H9 (cell line): ENCODE results near the gene EFEMP1. TPM values are rescaled to one million over a fixed set of nuclear protein-coding genes. Genes with fewer than 3 reads are reported as not detected.

ENCODE experiments used
- DNase-seq: peaks from one replicate; pipeline ENCODE4 v3.0.0-alpha.2; 2017
- H2AFZ ChIP-seq: one replicate; pipeline ENCODE4 v1.6.1; 2013; ENCODE audit warnings: mild to moderate bottlenecking, low read length, control low read depth, moderate library complexity
- H2AK5ac ChIP-seq: 2 replicates; pipeline ENCODE4 v1.6.1; 2013; ENCODE audit warnings: low read length, control low read depth, mixed read lengths; ENCODE audit not compliant: insufficient read length
- H2BK120ac ChIP-seq: one replicate; pipeline ENCODE4 v1.6.1; 2013; ENCODE audit warnings: low read depth, mild to moderate bottlenecking, low read length, control low read depth, inconsistent platforms; ENCODE audit not compliant: poor library complexity, severe bottlenecking
- H2BK12ac ChIP-seq: 2 replicates; pipeline ENCODE4 v1.6.1; 2013; ENCODE audit warnings: low read length, control low read depth, mixed read lengths, low read depth; ENCODE audit not compliant: insufficient read length
- H2BK15ac ChIP-seq: 2 replicates; pipeline ENCODE4 v1.6.1; 2013; ENCODE audit warnings: low read depth, low read length, control low read depth
- H2BK20ac ChIP-seq: one replicate; pipeline ENCODE4 v1.6.1; 2013; ENCODE audit warnings: low read depth, mild to moderate bottlenecking, low read length, control low read depth, inconsistent platforms; ENCODE audit not compliant: poor library complexity, severe bottlenecking
- H2BK5ac ChIP-seq: 2 replicates; pipeline ENCODE4 v1.6.1; 2013; ENCODE audit warnings: low read length, control low read depth, mixed read lengths; ENCODE audit not compliant: insufficient read length
- H3K14ac ChIP-seq: 2 replicates; pipeline ENCODE4 v1.6.1; 2013; ENCODE audit warnings: low read length, control low read depth; ENCODE audit not compliant: insufficient read depth
- H3K18ac ChIP-seq: 2 replicates; pipeline ENCODE4 v1.6.1; 2013; ENCODE audit warnings: low read depth, mild to moderate bottlenecking, mixed read lengths, low read length, control low read depth; ENCODE audit not compliant: insufficient read length
- H3K23ac ChIP-seq: 2 replicates; pipeline ENCODE4 v1.6.1; 2013; ENCODE audit warnings: low read length, control low read depth, mixed read lengths, low read depth; ENCODE audit not compliant: insufficient read length
- H3K23me2 ChIP-seq: 2 replicates; pipeline ENCODE4 v1.6.1; 2013; ENCODE audit warnings: low read depth, mild to moderate bottlenecking, mixed read lengths, low read length, control low read depth; ENCODE audit not compliant: insufficient read length, poor library complexity, severe bottlenecking
- H3K27ac ChIP-seq: 2 replicates; pipeline ENCODE4 v1.5.1; 2013; ENCODE audit warnings: low read length, control low read depth, mixed read lengths, low read depth; ENCODE audit not compliant: insufficient read length
- H3K27me3 ChIP-seq: 2 replicates; pipeline ENCODE4 v1.6.1; 2013; ENCODE audit warnings: low read length, control low read depth, inconsistent platforms; ENCODE audit not compliant: insufficient read depth
- H3K4ac ChIP-seq: 2 replicates; pipeline ENCODE4 v1.6.1; 2013; ENCODE audit warnings: low read depth, mild to moderate bottlenecking, control low read depth, inconsistent platforms, low read length, moderate library complexity
- H3K4me1 ChIP-seq: 2 replicates; pipeline ENCODE4 v1.6.1; 2013; ENCODE audit warnings: low read length, control low read depth, inconsistent platforms; ENCODE audit not compliant: insufficient read depth
- H3K4me2 ChIP-seq: 2 replicates; pipeline ENCODE4 v1.6.1; 2013; ENCODE audit warnings: low read length, control low read depth, mixed read lengths; ENCODE audit not compliant: insufficient read length, insufficient read depth
- H3K56ac ChIP-seq: 2 replicates; pipeline ENCODE4 v1.6.1; 2013; ENCODE audit warnings: low read depth, mild to moderate bottlenecking, mixed read lengths, low read length, control low read depth; ENCODE audit not compliant: insufficient read length
- H3K79me1 ChIP-seq: 2 replicates; pipeline ENCODE4 v1.6.1; 2013; ENCODE audit warnings: low read depth, mild to moderate bottlenecking, moderate library complexity, low read length, control low read depth, inconsistent platforms; ENCODE audit not compliant: insufficient read depth, poor library complexity, severe bottlenecking
- H3K79me2 ChIP-seq: 2 replicates; pipeline ENCODE4 v1.6.1; 2013; ENCODE audit warnings: low read length, control low read depth, inconsistent platforms; ENCODE audit not compliant: insufficient read depth
- H3K9ac ChIP-seq: 2 replicates; pipeline ENCODE4 v1.6.1; 2013; ENCODE audit warnings: low read length, control low read depth, mixed read lengths; ENCODE audit not compliant: insufficient read length; ENCODE audit errors: extremely low read depth
- H3K9me3 ChIP-seq: one replicate; pipeline ENCODE4 v1.6.1; 2013; ENCODE audit warnings: low read depth, low read length, inconsistent platforms; ENCODE audit not compliant: control insufficient read depth
- H3T11ph ChIP-seq: one replicate; pipeline ENCODE4 v1.6.1; 2013; ENCODE audit warnings: mild to moderate bottlenecking, low read length, control low read depth, inconsistent platforms
- H4K20me1 ChIP-seq: one replicate; pipeline ENCODE4 v1.6.1; 2013; ENCODE audit not compliant: control insufficient read depth, insufficient read length, insufficient read depth
- H4K5ac ChIP-seq: 2 replicates; pipeline ENCODE4 v1.6.1; 2013; ENCODE audit warnings: low read depth, mild to moderate bottlenecking, mixed read lengths, low read length, control low read depth; ENCODE audit not compliant: insufficient read length
- H4K8ac ChIP-seq: replicated peaks from 2 replicates; pipeline ENCODE4 v1.6.1; 2013; ENCODE audit warnings: low read length, control low read depth, mixed read lengths, low read depth; ENCODE audit not compliant: insufficient read length
- H4K91ac ChIP-seq: 2 replicates; pipeline ENCODE4 v1.6.1; 2013; ENCODE audit warnings: low read depth, mild to moderate bottlenecking, moderate library complexity, mixed read lengths, low read length, control low read depth; ENCODE audit not compliant: insufficient read length
- H3K27ac Mint-ChIP-seq, 3 experiments: 2 replicates in 2 of 3; 3 replicates in 1 of 3; pipeline ENCODE4 v1.8.0; 2020 to 2021; ENCODE audit warnings: mixed read lengths in 3 of 3, mild to moderate bottlenecking in 1 of 3, moderate library complexity in 1 of 3
- H3K27me3 Mint-ChIP-seq: 2 replicates; pipeline ENCODE4 v1.8.0; 2021; ENCODE audit warnings: low read depth, mild to moderate bottlenecking, moderate library complexity, mixed read lengths
- H3K36me3 Mint-ChIP-seq, 3 experiments: 2 replicates in 2 of 3; 3 replicates in 1 of 3; pipeline ENCODE4 v1.8.0; 2020 to 2021; ENCODE audit warnings: low read depth in 3 of 3, mixed read lengths in 3 of 3; ENCODE audit not compliant: insufficient read depth in 1 of 3
- H3K4me1 Mint-ChIP-seq, 2 experiments: 2 replicates each; pipeline ENCODE4 v1.8.0; 2020; ENCODE audit warnings: mixed read lengths in 2 of 2
- H3K4me3 Mint-ChIP-seq, 2 experiments: 2 replicates in 1 of 2; 3 replicates in 1 of 2; pipeline ENCODE4 v1.8.0; 2020 to 2021; ENCODE audit warnings: mild to moderate bottlenecking in 2 of 2, mixed read lengths in 2 of 2, moderate library complexity in 1 of 2
- H3K9me3 Mint-ChIP-seq, 2 experiments: 2 replicates in 1 of 2; 3 replicates in 1 of 2; pipeline ENCODE4 v1.8.0; 2020; ENCODE audit warnings: mild to moderate bottlenecking in 2 of 2, mixed read lengths in 2 of 2, moderate library complexity in 1 of 2
- WGBS: extraction: QIAGEN DNeasy Blood & Tissue Kit; methylation state at CpG from one replicate; pipeline ENCODE4 v1.1.7; 2013; ENCODE audit warnings: missing lambda C conversion rate, low lambda C conversion rate, mixed read lengths; ENCODE audit not compliant: insufficient read length; ENCODE audit errors: extremely low coverage; 5-methylcytosine and 5-hydroxymethylcytosine counted together
- total RNA-seq: library from RNA; stranded (reverse); gene quantifications from 2 replicates; pipeline ENCODE4 v1.2.1, GENCODE V29; 2021
- TF ChIP-seq, protein P1 (sequence below): fragments of 200-600 bp; sonication (generic); conservative IDR thresholded peaks from 3 replicates; pipeline ENCODE4 v1.8.0; 2021; ENCODE audit warnings: antibody characterized with exemption, mild to moderate bottlenecking

EFEMP1 gene
- total RNA-seq, 1 experiment from 2014 or later: 3.5 TPM

DNA sequence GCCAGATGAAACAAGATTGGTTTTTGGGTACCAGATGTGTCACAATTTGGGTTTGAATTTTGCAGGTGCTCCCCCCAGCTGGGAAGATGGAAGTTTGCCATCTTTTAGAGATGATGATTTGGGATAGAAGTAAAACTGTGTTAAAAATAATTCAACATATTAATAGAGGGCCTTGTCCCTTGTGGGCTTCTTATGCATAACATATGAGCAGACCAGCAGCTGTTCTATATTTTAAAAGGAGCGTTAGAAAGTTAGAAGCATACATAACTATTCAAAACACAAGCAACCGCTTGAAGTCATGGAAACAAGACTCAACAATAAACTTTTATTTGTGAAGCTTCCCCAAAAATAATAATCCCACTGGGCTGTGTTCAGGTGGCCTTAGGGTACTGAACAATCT lies 62.8 kb downstream of the EFEMP1 start:
- no peaks in the 10 kb centered on the region for H3K9me3 Mint-ChIP-seq
- no peaks in the 10 kb centered on the region for H3K36me3 Mint-ChIP-seq
- Histone ChIP-seq H3K56ac (no peak overlapping the region), H2BK12ac (no peak overlapping the region), H4K91ac (no peak overlapping the region), H2AFZ (no peak overlapping the region), H3K4me1 (no peaks in the 10 kb centered on the region), H4K5ac (no peak overlapping the region), H4K20me1 (no peaks in the 10 kb centered on the region), H2BK15ac (no peak overlapping the region), H3K27me3 (no peaks in the 10 kb centered on the region), H3K27ac (no peak overlapping the region), H2BK5ac (no peak overlapping the region), H3K23ac (no peak overlapping the region), H4K8ac (no peak overlapping the region), H3K14ac (no peak overlapping the region), H3T11ph (no peak overlapping the region), H3K9me3 (no peaks in the 10 kb centered on the region), H3K4me2 (no peak overlapping the region), H3K23me2 (no peaks in the 10 kb centered on the region), H3K4ac (no peak overlapping the region), H3K79me1 (no peaks in the 10 kb centered on the region), H3K18ac (no peak overlapping the region), H2AK5ac (no peak overlapping the region), H2BK20ac (no peak overlapping the region), H3K79me2 (no peaks in the 10 kb centered on the region), H3K9ac (no peak overlapping the region), H2BK120ac (no peak overlapping the region)
- WGBS: no CpG with 5 or more reads among the region's 2 CpGs
- H3K4me3 Mint-ChIP-seq: no peak overlapping the region
- TF ChIP-seq, protein P1, sequence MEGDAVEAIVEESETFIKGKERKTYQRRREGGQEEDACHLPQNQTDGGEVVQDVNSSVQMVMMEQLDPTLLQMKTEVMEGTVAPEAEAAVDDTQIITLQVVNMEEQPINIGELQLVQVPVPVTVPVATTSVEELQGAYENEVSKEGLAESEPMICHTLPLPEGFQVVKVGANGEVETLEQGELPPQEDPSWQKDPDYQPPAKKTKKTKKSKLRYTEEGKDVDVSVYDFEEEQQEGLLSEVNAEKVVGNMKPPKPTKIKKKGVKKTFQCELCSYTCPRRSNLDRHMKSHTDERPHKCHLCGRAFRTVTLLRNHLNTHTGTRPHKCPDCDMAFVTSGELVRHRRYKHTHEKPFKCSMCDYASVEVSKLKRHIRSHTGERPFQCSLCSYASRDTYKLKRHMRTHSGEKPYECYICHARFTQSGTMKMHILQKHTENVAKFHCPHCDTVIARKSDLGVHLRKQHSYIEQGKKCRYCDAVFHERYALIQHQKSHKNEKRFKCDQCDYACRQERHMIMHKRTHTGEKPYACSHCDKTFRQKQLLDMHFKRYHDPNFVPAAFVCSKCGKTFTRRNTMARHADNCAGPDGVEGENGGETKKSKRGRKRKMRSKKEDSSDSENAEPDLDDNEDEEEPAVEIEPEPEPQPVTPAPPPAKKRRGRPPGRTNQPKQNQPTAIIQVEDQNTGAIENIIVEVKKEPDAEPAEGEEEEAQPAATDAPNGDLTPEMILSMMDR: no peak
- no peaks in the 10 kb centered on the region for H3K27me3 Mint-ChIP-seq
- no peak for DNase-seq
- H3K4me1 Mint-ChIP-seq: peaks cover 0 to 2% of the 10 kb centered on the region in 2 experiments; a peak in 1 of 4 replicates
- H3K27ac Mint-ChIP-seq: no peak overlapping the region
